DND-41 (cell line): ENCODE measurements around the gene PHLPP1.

ENCODE experiments used
- CTCF ChIP-seq: IDR thresholded peaks from 2 replicates; pipeline ENCODE4 v1.5.1; 2012; ENCODE audit warnings: borderline replicate concordance, low read length, moderate library complexity, mild to moderate bottlenecking; ENCODE audit not compliant: poor library complexity, severe bottlenecking; ENCODE audit errors: extremely low read depth
- EZH2 ChIP-seq: IDR thresholded peaks from 3 replicates; pipeline ENCODE4 v1.6.1; 2012; ENCODE audit warnings: borderline replicate concordance, low read depth, mild to moderate bottlenecking, moderate library complexity, low read length, inconsistent platforms; ENCODE audit not compliant: severe bottlenecking

GRCh38 chr18:62772860-62773584 lies 57.7 kb downstream of the PHLPP1 start:
- no peak for TF ChIP-seq CTCF
- TF ChIP-seq EZH2: no peak
